Activated CD4-positive, alpha-beta T cell treated with anti-CD3 and anti-CD28 coated beads for 36 hours (primary cell): Measurements from ENCODE around the gene RNF130. TPM values are rescaled to one million over a fixed set of nuclear protein-coding genes. Genes with fewer than 3 reads are reported as not detected.
"Not testable (repeated sequence)": the region's sequence is repeated elsewhere in the genome, so short reads cannot be mapped to it uniquely, and the experiment has no call there.

ENCODE experiments used
- ATAC-seq: fragments of 200-7000 bp; cut with Tn5 transposase; one replicate; pipeline ENCODE4 v1.10.0; 2021; ENCODE audit warnings: mild to moderate bottlenecking, moderate library complexity
- CTCF ChIA-PET: fragments of 350-600 bp; sonication (Branson Sonifier 250); formaldehyde crosslinking; loops from one replicate; lab custom pipeline; 2021; ENCODE audit warnings: antibody characterized with exemption; lab: Charles Lee
- POLR2A ChIA-PET: fragments of 350-600 bp; sonication (Branson Sonifier 250); formaldehyde crosslinking; loops from one replicate; lab custom pipeline; 2021; ENCODE audit warnings: antibody characterized with exemption, inconsistent platforms; lab: Charles Lee
- DNase-seq: peaks from one replicate; pipeline ENCODE4 v3.0.0-alpha.2; 2020
- H3K27ac Mint-ChIP-seq: one replicate; pipeline ENCODE4 v1.8.0; 2021; ENCODE audit warnings: mixed read lengths
- H3K27me3 Mint-ChIP-seq: one replicate; pipeline ENCODE4 v1.8.0; 2021; ENCODE audit warnings: mixed read lengths
- H3K36me3 Mint-ChIP-seq: one replicate; pipeline ENCODE4 v1.8.0; 2021; ENCODE audit warnings: low read depth, mixed read lengths
- H3K4me1 Mint-ChIP-seq: one replicate; pipeline ENCODE4 v1.8.0; 2021; ENCODE audit warnings: mixed read lengths
- H3K4me3 Mint-ChIP-seq: one replicate; pipeline ENCODE4 v1.8.0; 2021; ENCODE audit warnings: mild to moderate bottlenecking, moderate library complexity, mixed read lengths
- H3K9me3 Mint-ChIP-seq: one replicate; pipeline ENCODE4 v1.8.0; 2021; ENCODE audit warnings: low read depth, mixed read lengths
- intact Hi-C, 2 experiments: fragments of 100-400 bp; cut with DNase I in 1 of 2; cut with micrococcal nuclease in 1 of 2; formaldehyde crosslinking; loops; one replicate each; pipeline versions ENCODE4 v1.14.2 to v1.15.1; 2022 to 2024; cut with DNase I, micrococcal nuclease
- total RNA-seq, 2 experiments: library from RNA; stranded (reverse); gene quantifications; one replicate each; pipeline ENCODE4 v1.2.3, GENCODE V29; 2021

The RNF130 gene
- total RNA-seq, 2 experiments from 2014 or later: 10.3 to 13.3 TPM

- ATAC-seq: no peak
- intact Hi-C loops: no loop called here
- no peaks in the 10 kb centered on the region for H3K9me3 Mint-ChIP-seq
- CTCF ChIA-PET: no interaction called here
- H3K36me3 Mint-ChIP-seq: peaks cover 5% of the 10 kb centered on the region
- H3K4me3 Mint-ChIP-seq: no peak overlapping the region
- POLR2A ChIA-PET: no interaction called here
- peaks cover 7% of the 10 kb centered on the region for H3K4me1 Mint-ChIP-seq
- H3K27me3 Mint-ChIP-seq: no peaks in the 10 kb centered on the region
- H3K27ac Mint-ChIP-seq: no peak overlapping the region
- DNase-seq: no peak
Measured at GRCh38 chr5:179975713-179976134, 95.8 kb downstream of the RNF130 start.

- H3K4me3 Mint-ChIP-seq: no peak overlapping the region
- intact Hi-C loops: no loop called here
- H3K9me3 Mint-ChIP-seq: no peaks in the 10 kb centered on the region
- H3K27me3 Mint-ChIP-seq: no peaks in the 10 kb centered on the region
- peak; percentile 55 for DNase-seq
- POLR2A ChIA-PET: no interaction called here
- peaks cover 7% of the 10 kb centered on the region for H3K4me1 Mint-ChIP-seq
- H3K36me3 Mint-ChIP-seq: peaks cover 5% of the 10 kb centered on the region
- H3K27ac Mint-ChIP-seq: no peak overlapping the region
- CTCF ChIA-PET: no interaction called here
- ATAC-seq: peak; percentile 49
Measured at GRCh38 chr5:179974946-179975712, 96.4 kb downstream of the RNF130 start.

- Mint-ChIP-seq H3K4me1 (peaks cover 7% of the 10 kb centered on the region), H3K27ac (no peak overlapping the region), H3K36me3 (peaks cover 5% of the 10 kb centered on the region), H3K4me3 (no peak overlapping the region), H3K27me3 (no peaks in the 10 kb centered on the region), H3K9me3 (no peaks in the 10 kb centered on the region)
- POLR2A ChIA-PET: no interaction called here
- DNase-seq: no peak
- ATAC-seq: no peak
- intact Hi-C loops: no loop called here
- CTCF ChIA-PET: no interaction called here
Measured at GRCh38 chr5:179974246-179974945, 97.2 kb downstream of the RNF130 start.

- H3K4me1 Mint-ChIP-seq: peaks cover 7% of the 10 kb centered on the region
- H3K27ac Mint-ChIP-seq: no peak overlapping the region
- H3K27me3 Mint-ChIP-seq: no peaks in the 10 kb centered on the region
- DNase-seq (no peak), ATAC-seq (no peak)
- H3K4me3 Mint-ChIP-seq: no peak overlapping the region
- intact Hi-C loops: no loop called here
- peaks cover 5% of the 10 kb centered on the region for H3K36me3 Mint-ChIP-seq
- POLR2A ChIA-PET: no interaction called here
- no peaks in the 10 kb centered on the region for H3K9me3 Mint-ChIP-seq
- CTCF ChIA-PET: interaction anchor here (1.3 kb wide), 1 partner anchor 205 kb away, joined by 3 read pairs; no protein-coding TSS in a partner anchor
Measured at GRCh38 chr5:179973391-179973790, 98.2 kb downstream of the RNF130 start.

GRCh38 chr5:179969110-179969509 is 102.4 kb downstream of the RNF130 start:
- intact Hi-C loops: no loop called here
- peaks cover 7% of the 10 kb centered on the region for H3K4me1 Mint-ChIP-seq
- no peak overlapping the region for H3K27ac Mint-ChIP-seq
- DNase-seq: no peak
- H3K9me3 Mint-ChIP-seq: no peaks in the 10 kb centered on the region
- peaks cover 6% of the 10 kb centered on the region for H3K36me3 Mint-ChIP-seq
- no peak for ATAC-seq
- H3K4me3 Mint-ChIP-seq: no peak overlapping the region
- ChIA-PET POLR2A (no interaction called here), CTCF (no interaction called here)
- no peaks in the 10 kb centered on the region for H3K27me3 Mint-ChIP-seq

- Mint-ChIP-seq H3K27me3 (no peaks in the 10 kb centered on the region), H3K9me3 (no peaks in the 10 kb centered on the region), H3K36me3 (peaks cover 17% of the 10 kb centered on the region), H3K4me3 (no peak overlapping the region), H3K27ac (no peak overlapping the region), H3K4me1 (peaks cover 7% of the 10 kb centered on the region)
- ChIA-PET POLR2A (no interaction called here), CTCF (no interaction called here)
- DNase-seq: no peak
- no peak for ATAC-seq
- intact Hi-C loops: no loop called here
Measured at GRCh38 chr5:179967489-179967888, 104.1 kb downstream of the RNF130 start.

GRCh38 chr5:179964015-179964414 is 107.5 kb downstream of the RNF130 start:
- Mint-ChIP-seq H3K27me3 (no peaks in the 10 kb centered on the region), H3K9me3 (no peaks in the 10 kb centered on the region), H3K27ac (no peak overlapping the region), H3K4me3 (no peak overlapping the region), H3K4me1 (no peaks in the 10 kb centered on the region), H3K36me3 (peaks cover 17% of the 10 kb centered on the region)
- ChIA-PET POLR2A (no interaction called here), CTCF (no interaction called here)
- intact Hi-C loops: no loop called here
- no peak for ATAC-seq
- no peak for DNase-seq

- POLR2A ChIA-PET: no interaction called here
- DNase-seq: no peak
- H3K27me3 Mint-ChIP-seq: no peaks in the 10 kb centered on the region
Measured at GRCh38 chr5:179963375-179963774, 108.2 kb downstream of the RNF130 start.

GRCh38 chr5:179960204-179960831 is 111.2 kb downstream of the RNF130 start:
- no peaks in the 10 kb centered on the region for H3K9me3 Mint-ChIP-seq
- DNase-seq (no peak), ATAC-seq (no peak)
- no peak overlapping the region for H3K4me3 Mint-ChIP-seq
- H3K4me1 Mint-ChIP-seq: no peaks in the 10 kb centered on the region
- ChIA-PET CTCF (no interaction called here), POLR2A (no interaction called here)
- intact Hi-C loops: no loop called here
- no peaks in the 10 kb centered on the region for H3K27me3 Mint-ChIP-seq
- no peak overlapping the region for H3K27ac Mint-ChIP-seq
- H3K36me3 Mint-ChIP-seq: peaks cover 11% of the 10 kb centered on the region

More at GRCh38 chr5:179963375-179963774, 108.2 kb downstream of the RNF130 start:
- intact Hi-C loops: loop anchor here in 1 of 2 experiments (1.0 kb wide), 1 partner anchor 46 kb away; no protein-coding TSS in a partner anchor
- no peak overlapping the region for H3K27ac Mint-ChIP-seq
- CTCF ChIA-PET: no interaction called here
- no peaks in the 10 kb centered on the region for H3K9me3 Mint-ChIP-seq
- ATAC-seq: no peak
- peaks cover 17% of the 10 kb centered on the region for H3K36me3 Mint-ChIP-seq
- no peaks in the 10 kb centered on the region for H3K4me1 Mint-ChIP-seq
- H3K4me3 Mint-ChIP-seq: no peak overlapping the region

- ATAC-seq (no peak), DNase-seq (no peak)
- ChIA-PET POLR2A (no interaction called here), CTCF (interaction anchor here (0.7 kb wide), 1 partner anchor 196 kb away, joined by 3 read pairs; no protein-coding TSS in a partner anchor)
- H3K4me1 Mint-ChIP-seq: no peaks in the 10 kb centered on the region
- H3K36me3 Mint-ChIP-seq: peaks cover 11% of the 10 kb centered on the region
- H3K4me3 Mint-ChIP-seq: no peak overlapping the region
- intact Hi-C loops: no loop called here
- no peak overlapping the region for H3K27ac Mint-ChIP-seq
- no peaks in the 10 kb centered on the region for H3K9me3 Mint-ChIP-seq
- no peaks in the 10 kb centered on the region for H3K27me3 Mint-ChIP-seq
Measured at GRCh38 chr5:179959641-179960040, 111.9 kb downstream of the RNF130 start.

GRCh38 chr5:179959118-179959517 is 112.4 kb downstream of the RNF130 start:
- H3K4me1 Mint-ChIP-seq, H3K27ac Mint-ChIP-seq, H3K4me3 Mint-ChIP-seq, H3K27me3 Mint-ChIP-seq, H3K9me3 Mint-ChIP-seq, intact Hi-C loops, POLR2A ChIA-PET, DNase-seq, ATAC-seq: not testable (repeated sequence)
- CTCF ChIA-PET: interaction anchor here (0.7 to 0.8 kb wide), 2 partner anchors 161 to 195 kb away, joined by 3 read pairs; no protein-coding TSS in a partner anchor
- H3K36me3 Mint-ChIP-seq: peaks cover 11% of the 10 kb centered on the region
